GM19395 (cell line): Measurements from ENCODE around the gene PDZD2.
A peak's percentile ranks its signal among the peaks of the same experiment; 100 is the strongest.

Source experiments
- ATAC-seq: cut with Tn5 transposase; IDR thresholded peaks from one replicate; pipeline ENCODE4 v1.9.1; 2021; ENCODE audit warnings: mild to moderate bottlenecking, moderate library complexity; ENCODE audit not compliant: unreplicated experiment

Gene PDZD2

DNA sequence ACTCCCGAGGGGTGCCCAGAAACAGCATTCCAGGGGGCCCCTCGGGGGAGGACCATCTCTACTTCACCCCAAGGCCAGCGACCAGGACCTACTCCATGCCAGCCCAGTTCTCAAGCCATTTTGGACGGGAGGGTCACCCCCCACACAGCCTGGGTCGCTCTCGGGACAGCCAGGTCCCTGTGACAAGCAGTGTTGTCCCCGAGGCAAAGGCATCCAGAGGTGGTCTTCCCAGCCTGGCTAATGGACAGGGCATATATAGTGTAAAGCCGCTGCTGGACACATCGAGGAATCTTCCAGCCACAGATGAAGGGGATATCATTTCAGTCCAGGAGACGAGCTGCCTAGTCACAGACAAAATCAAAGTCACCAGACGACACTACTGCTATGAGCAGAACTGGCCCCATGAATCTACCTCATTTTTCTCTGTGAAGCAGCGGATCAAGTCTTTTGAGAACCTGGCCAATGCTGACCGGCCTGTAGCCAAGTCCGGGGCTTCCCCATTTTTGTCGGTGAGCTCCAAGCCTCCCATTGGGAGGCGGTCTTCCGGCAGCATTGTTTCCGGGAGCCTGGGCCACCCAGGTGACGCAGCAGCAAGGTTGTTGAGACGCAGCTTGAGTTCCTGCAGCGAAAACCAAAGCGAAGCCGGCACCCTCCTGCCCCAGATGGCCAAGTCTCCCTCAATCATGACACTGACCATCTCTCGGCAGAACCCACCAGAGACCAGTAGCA is 451.3 kb downstream of the PDZD2 start:
- no peak for ATAC-seq

GRCh38 chr5:32090755-32091128 is 451.8 kb downstream of the PDZD2 start:
- no peak for ATAC-seq

DNA sequence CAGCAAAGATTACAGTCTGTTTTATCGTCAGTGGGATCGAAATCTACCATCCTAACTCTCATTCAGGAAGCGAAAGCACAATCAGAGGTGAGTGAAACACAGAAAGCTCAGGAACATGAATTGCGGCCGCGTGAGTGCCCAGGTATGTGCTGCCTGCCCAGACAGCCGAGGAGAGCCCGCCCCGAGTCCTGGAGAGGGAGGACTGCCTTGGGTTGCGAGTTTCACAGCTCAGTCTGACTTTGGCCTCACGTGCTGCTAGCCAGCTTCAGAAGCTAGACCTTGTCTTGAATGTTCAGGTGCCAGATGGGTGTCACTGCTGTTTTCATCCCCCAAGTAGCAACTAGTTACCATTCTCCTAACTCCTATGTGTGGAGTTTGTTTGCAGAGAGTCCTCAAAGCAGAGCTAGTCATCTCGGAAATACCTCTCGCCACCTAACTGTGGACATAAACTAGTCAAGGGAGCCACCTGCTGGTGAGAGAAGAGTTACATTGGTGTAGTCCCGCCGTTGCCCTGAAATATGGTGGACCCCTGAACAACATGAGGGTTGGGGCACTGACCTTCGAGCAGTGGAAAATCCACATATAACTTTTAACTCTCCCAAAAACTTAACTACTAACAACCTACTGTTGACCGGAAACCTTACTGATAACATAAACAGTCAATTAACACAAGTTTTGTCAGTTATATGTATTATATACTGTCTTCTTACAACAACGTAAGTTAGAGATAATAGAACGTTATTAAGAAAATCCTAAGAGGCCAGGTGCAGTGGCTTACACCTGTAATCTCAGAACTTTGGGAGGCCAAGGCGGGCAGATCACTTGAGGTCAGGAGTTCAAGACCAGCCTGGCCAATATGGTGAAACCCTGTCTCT is 454.2 kb downstream of the PDZD2 start:
- ATAC-seq, result peak; percentile 96

- no peak for ATAC-seq
Measured at GRCh38 chr5:32094691-32095090, 455.8 kb downstream of the PDZD2 start.

GRCh38 chr5:32095261-32095671 is 456.3 kb downstream of the PDZD2 start:
- no peak for ATAC-seq

GRCh38 chr5:32096891-32097595 is 458.1 kb downstream of the PDZD2 start:
- no peak for ATAC-seq

DNA sequence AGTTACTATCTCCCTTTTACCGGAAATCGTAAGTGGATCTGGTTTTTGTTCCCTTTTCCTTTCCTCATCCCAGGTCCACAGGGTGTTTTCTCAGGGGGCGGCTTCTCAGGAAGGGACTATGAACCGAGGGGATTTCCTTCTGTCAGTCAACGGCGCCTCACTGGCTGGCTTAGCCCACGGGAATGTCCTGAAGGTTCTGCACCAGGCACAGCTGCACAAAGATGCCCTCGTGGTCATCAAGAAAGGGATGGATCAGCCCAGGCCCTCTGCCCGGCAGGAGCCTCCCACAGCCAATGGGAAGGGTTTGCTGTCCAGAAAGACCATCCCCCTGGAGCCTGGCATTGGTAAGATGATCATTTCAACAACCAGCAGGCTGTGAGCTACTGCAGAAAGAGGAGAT is 459.4 kb downstream of the PDZD2 start:
- no peak for ATAC-seq

GRCh38 chr5:32098890-32099310 is 460.0 kb downstream of the PDZD2 start:
- no peak for ATAC-seq

DNA sequence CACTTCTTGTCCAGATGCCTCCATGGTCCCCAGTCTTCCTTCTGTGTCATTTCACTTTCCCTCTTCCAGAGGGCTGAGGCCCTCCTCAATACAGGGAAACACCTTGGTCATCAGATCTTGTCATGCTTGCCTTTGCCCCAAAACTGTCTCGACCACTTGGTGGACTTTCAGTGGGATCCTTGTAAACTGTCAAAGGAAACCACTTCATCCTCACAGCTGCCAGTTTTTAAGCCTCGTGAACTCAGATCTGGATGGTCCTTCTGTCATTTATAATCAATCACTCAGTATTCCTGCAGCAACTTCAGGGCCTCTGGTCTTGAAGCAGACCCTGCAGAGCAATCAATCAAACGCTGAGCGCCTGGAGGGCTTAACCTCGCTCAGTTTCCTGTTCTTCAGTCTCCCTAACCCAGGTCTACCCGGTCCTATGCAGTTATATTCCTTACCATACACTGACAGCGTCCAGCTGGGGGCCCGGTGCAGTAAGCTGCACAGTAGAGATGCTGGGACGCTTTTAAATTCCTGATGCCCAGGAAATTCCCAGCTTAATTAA is 460.6 kb downstream of the PDZD2 start:
- ATAC-seq, result no peak

- no peak for ATAC-seq
Measured at GRCh38 chr5:32100230-32100629, 461.3 kb downstream of the PDZD2 start.

- no peak for ATAC-seq
Measured at GRCh38 chr5:32100691-32101302, 461.9 kb downstream of the PDZD2 start.

DNA sequence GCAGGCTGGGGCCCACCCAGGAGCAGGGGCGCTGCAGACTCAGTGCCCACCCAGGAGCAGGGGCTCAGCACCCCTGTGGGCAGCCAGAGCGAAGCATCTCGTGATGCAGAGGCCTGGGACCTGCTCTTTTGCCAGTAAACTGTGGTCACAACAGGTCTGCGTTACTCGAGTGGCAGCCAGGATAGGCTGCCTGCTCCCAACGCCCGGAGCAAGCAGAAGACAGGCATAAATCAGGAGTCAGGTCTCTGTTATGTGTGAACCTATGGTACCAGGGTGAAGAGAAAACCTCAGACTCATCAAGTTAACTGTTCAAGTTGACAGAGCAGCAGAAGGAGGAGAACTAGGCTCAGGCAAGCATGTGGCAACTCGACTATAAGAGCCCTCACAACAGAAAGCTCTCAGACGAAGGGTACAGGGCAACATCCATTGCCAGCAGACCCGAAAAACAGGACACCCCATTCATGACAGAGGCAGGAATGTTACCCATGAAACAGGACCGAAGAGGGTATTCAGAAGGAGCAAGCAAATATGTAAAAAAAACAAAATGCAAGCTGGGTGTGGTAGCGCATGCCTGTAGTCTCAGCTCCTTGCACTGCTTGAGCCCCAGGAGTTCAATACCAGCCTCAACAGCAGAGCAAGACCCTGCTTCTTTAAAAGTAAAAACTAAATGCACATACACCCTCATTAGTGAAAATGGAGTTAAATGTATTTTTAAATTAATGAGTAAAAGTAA is 463.5 kb downstream of the PDZD2 start:
- ATAC-seq, result no peak

DNA sequence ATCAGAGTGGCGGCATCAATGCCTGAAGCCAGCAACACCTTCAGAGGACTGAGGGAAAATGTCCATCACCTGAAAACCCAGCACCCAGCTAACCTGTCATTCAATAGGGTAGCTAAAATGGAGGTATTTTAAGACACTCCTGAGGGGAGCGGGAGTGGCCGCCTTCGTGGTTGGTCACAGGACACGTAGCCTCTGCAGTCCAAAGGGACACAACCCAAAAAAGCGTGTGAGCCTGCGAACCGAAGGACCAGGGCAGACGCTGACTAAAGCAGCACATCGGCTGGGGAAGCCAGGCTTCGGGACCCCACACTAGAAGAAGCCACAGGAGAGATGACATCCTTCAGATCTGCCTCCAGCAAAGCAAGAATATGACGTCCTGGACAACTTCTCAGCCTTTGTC is 464.6 kb downstream of the PDZD2 start:
- ATAC-seq, result no peak

DNA sequence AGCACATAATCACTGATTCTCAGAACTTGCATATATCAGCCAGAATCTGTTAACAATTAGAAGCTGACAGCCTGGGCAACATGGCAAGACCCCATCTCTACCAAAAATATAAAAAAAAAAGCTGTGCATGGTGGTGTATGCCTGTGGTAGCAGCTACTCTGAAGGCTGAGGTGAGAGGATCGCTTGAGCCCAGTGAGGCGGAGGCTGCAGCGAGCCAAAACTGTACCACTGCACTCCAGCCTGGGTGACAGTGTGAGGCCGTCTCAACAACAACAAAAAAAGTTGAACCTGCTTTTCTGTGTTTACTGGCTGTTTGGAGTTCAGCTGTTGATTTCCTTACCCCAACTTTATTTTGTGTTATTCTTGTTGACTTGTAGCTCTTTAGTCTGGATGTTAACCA is 468.4 kb downstream of the PDZD2 start:
- ATAC-seq, result no peak

- no peak for ATAC-seq
Measured at GRCh38 chr5:32108167-32108566, 469.2 kb downstream of the PDZD2 start.

DNA sequence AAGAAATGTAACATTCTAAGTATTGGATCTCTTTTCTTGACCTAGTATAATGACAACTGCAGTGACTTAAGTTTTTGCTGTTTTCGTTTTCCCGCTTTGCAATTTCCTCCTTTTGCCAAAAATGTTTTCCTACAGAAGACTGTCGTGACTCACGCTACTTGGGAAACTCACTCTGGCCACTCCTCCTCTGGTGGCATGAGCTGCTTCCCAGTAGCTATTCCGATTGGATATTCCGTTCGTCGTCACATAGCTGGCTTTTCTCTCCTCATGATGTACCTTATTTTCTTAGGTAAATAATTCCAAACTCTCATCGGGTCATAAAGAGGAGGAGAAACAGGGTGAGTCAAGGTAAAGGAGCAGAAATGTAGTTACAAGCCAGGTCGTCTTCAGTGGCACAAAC is 470.3 kb downstream of the PDZD2 start:
- ATAC-seq, result no peak

DNA sequence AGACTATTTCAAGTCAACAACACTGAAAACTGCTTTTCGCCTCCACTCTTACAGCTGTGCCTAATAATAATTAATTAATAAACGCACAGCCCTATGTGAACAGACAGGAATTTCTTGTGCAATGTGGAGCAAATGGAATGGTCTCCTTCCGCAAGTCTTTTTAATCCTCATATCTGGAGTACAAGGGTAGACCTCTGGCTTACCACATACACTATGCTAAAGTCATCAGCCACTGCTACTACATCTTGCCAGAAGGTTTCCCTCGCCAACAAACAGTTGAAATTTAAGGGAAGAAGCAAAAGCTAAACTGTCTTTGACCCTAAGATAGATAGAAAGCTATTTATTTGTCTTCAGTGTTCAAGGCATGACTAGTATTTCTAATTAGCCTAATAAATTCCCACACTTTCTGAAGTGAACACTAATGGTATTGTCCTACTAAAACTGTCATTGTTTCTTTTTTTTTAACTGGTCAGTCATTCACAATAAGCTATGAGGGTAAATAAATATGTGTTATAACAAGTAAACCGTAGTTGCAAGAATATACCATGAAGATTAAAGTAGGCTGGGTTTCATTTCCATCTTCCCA is 471.3 kb downstream of the PDZD2 start:
- ATAC-seq, result no peak

DNA sequence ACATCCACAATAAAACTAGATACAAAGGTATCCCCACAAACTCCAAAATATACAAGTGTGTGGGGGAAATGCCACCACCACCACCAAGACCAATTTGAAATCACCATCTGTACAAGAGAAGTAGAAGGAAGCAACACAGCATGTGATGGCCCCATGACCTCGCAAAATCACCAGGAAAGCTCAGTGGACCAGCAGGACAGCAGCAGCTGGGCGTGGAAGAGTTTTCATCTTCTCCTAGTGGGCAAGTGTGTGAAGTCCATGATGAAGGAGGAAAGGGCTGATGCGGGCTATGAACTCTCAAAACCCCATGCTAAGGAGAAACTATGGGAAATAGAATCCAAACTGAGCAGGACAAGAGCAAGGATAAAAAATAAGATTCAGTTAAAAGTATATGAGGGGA is 477.1 kb downstream of the PDZD2 start:
- ATAC-seq, result no peak

DNA sequence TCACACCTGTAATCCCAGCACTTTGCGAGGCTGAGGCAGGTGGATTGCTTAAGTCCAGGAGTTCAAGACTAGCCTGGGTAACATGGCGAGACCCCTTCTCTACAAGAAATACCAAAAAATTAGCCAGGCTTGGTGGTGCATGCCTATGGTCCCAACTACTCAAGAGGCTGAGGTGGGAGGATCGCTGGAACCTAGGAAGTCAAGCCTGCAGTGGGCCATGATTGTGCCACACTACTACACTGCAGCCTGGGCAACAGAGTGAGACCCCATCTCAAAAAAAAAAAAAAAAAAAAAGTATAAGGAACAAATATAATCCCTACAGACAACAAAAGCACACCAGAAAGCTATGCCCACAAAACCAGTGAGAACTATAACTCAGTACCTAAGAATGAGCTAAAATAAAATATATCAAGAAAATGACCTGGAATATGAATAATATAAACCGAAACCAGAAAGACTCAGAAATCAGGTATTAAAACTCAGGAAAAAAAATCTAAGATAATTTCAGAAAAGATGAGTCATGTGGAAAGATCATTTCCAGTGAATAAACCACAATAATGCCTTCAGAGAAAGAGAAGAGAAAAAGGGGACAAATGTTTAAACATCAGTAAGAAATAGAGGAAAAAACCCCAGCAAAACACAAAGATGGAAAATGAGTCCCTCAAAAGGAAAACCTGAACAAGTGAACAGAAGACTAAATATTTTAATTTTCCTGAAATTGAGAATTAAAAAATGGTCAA is 477.8 kb downstream of the PDZD2 start:
- no peak for ATAC-seq
